Measurements from ENCODE around the gene ERV3-1.

The ERV3-1 gene

DNA sequence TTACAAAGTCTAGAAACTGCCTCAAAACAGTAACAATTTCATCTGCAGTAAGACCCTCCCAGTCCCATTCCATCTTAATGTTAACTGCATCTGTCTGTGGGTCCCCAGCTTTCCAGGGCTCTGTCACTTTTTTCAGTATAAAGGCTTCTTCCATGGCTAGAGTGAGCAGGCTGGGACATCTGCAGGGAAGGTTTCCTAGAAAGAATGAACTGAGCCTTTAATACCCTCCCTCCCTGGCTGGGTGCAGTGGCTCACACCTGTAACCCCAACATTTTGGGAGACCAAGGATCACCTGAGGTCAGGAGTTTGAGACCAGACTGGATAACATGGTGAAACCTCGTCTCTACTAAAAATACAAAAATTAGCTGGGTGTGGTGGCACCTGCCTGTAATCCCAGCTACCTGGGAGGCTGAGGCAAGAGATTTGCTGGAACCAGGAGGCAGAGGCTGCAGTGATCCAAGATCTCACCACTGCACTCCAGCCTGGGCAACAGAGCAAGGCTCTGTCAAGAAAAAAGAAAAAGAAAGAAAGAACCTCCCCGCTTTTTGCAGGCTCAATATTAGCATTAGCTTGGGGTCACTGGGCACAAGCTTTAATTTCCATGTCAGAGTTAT, 3.4 kb downstream of the ERV3-1 start:
- DNase-seq = no peak
- Histone ChIP-seq H3K4me3 (ENCODE audit: insufficient read depth, low read depth, low read length, poor library complexity, severe bottlenecking) (no peak overlapping the region), H3K36me3 (ENCODE audit: control insufficient read depth, insufficient read depth, low read length) (peaks cover 19% of the 10 kb centered on the region), H3K27me3 (replicated peaks; ENCODE audit: control insufficient read depth, insufficient read depth, low read length, poor library complexity, severe bottlenecking) (no peaks in the 10 kb centered on the region), H3K9me3 (ENCODE audit: control insufficient read depth, low read length) (no peaks in the 10 kb centered on the region), H3K27ac (ENCODE audit: insufficient read depth, low read length, poor library complexity, severe bottlenecking) (no peak overlapping the region), H3K4me1 (ENCODE audit: control insufficient read depth, insufficient read depth, low read length, poor library complexity, severe bottlenecking) (peaks cover 10% of the 10 kb centered on the region)

DNA sequence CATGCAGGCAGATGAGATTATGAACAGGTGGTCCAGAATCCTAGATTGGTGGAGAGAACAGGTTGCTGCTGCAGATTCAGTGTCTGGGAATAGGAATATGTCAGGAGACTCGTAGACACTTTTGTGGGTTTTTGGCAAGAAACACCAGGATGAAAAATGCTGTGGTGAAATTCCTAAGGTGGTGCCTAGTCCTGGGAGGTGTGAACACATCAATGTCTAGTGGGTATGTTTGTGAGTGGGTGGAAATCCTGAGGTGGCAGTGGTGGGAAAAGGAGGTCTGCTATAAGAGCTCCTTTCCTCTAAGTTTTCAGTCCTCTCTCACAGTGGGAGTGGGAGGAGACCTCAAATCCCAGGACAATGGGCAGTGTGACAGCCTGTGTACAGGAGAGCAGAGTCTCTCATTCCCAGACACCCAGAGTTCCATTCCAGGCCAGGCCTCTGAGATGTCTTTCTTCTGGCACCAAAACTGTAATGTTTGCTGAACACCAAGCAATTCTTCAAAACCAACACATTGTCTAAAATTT, 5.1 kb downstream of the ERV3-1 start:
- Histone ChIP-seq H3K9me3 (ENCODE audit: control insufficient read depth, low read length) (peaks cover 5% of the 10 kb centered on the region), H3K27me3 (replicated peaks; ENCODE audit: control insufficient read depth, insufficient read depth, low read length, poor library complexity, severe bottlenecking) (no peaks in the 10 kb centered on the region)
- DNase-seq = no peak

DNA sequence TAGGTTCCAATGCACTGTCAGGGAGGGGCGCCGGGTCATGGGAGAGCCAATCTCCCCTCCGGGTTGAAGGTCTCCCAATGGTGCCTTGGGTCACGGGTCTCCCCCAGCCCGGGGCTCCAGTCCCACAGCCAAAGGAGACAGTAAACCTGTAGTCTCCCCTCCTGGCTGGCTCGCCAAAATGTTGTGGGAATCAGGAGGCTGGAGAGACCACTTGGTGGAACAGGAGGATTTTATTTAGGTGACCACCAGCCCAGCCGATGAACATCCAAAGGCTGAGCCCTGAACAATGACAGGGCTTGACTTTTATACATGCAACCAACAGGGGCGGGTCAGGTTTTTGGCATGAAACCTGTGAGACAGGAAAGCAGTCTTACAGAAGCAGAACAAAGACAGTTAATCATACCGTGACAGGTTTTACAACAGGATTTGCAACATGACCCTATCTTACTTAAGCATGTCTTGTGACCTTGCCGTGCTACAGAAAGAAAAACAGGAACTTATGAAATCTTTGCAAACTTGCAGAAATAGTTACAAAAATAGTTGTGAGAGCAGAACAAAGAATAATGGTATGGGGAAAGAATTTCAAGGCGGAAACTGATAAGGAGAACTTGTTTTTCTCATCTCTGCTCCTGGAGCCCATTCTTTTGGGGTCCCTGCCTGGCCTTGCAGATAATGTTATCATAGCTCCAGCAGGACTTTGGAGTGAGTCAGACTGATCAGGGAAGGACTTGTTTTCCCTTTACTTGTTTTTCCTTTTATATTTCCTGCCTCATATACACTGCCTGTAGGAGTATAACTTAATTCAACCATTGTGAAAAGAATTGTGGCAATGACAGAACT, 7.1 kb downstream of the ERV3-1 start:
- no peak for DNase-seq
- Histone ChIP-seq H3K9me3 (ENCODE audit: control insufficient read depth, low read length) (peaks cover 14% of the 10 kb centered on the region), H3K4me1 (ENCODE audit: control insufficient read depth, insufficient read depth, low read length, poor library complexity, severe bottlenecking) (no peaks in the 10 kb centered on the region), H3K27ac (ENCODE audit: insufficient read depth, low read length, poor library complexity, severe bottlenecking) (no peak overlapping the region), H3K36me3 (ENCODE audit: control insufficient read depth, insufficient read depth, low read length) (peaks cover 19% of the 10 kb centered on the region), H3K27me3 (replicated peaks; ENCODE audit: control insufficient read depth, insufficient read depth, low read length, poor library complexity, severe bottlenecking) (no peaks in the 10 kb centered on the region), H3K4me3 (ENCODE audit: insufficient read depth, low read depth, low read length, poor library complexity, severe bottlenecking) (no peak overlapping the region)

More for the DNA sequence above, 5.1 kb downstream of the ERV3-1 start:
- Histone ChIP-seq H3K4me1 (ENCODE audit: control insufficient read depth, insufficient read depth, low read length, poor library complexity, severe bottlenecking) (peaks cover 10% of the 10 kb centered on the region), H3K27ac (ENCODE audit: insufficient read depth, low read length, poor library complexity, severe bottlenecking) (no peak overlapping the region), H3K36me3 (ENCODE audit: control insufficient read depth, insufficient read depth, low read length) (peaks cover 19% of the 10 kb centered on the region), H3K4me3 (ENCODE audit: insufficient read depth, low read depth, low read length, poor library complexity, severe bottlenecking) (no peak overlapping the region)

DNA sequence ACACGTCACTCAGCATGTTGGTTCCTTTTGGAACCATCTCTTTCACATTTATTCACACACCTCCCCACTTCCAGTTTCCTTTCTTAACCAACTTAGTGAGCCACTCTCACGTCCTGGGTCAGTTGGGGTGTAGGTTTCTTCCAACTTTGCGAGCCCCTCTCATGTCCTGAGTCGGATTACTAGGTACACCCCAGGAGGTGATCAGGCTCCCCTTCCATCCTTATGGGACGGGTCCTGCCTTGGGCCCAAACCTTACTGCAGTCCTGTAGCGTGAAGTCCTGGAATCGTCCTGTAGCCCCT, 7.7 kb downstream of the ERV3-1 start:
- H3K36me3 ChIP-seq (ENCODE audit: control insufficient read depth, insufficient read depth, low read length) = peaks cover 19% of the 10 kb centered on the region
- no peaks in the 10 kb centered on the region for H3K27me3 ChIP-seq (replicated peaks; ENCODE audit: control insufficient read depth, insufficient read depth, low read length, poor library complexity, severe bottlenecking)
- peaks cover 14% of the 10 kb centered on the region for H3K9me3 ChIP-seq (ENCODE audit: control insufficient read depth, low read length)
- H3K27ac ChIP-seq (ENCODE audit: insufficient read depth, low read length, poor library complexity, severe bottlenecking) = no peak overlapping the region
- no peaks in the 10 kb centered on the region for H3K4me1 ChIP-seq (ENCODE audit: control insufficient read depth, insufficient read depth, low read length, poor library complexity, severe bottlenecking)
- DNase-seq = no peak
- H3K4me3 ChIP-seq (ENCODE audit: insufficient read depth, low read depth, low read length, poor library complexity, severe bottlenecking) = no peak overlapping the region

DNA sequence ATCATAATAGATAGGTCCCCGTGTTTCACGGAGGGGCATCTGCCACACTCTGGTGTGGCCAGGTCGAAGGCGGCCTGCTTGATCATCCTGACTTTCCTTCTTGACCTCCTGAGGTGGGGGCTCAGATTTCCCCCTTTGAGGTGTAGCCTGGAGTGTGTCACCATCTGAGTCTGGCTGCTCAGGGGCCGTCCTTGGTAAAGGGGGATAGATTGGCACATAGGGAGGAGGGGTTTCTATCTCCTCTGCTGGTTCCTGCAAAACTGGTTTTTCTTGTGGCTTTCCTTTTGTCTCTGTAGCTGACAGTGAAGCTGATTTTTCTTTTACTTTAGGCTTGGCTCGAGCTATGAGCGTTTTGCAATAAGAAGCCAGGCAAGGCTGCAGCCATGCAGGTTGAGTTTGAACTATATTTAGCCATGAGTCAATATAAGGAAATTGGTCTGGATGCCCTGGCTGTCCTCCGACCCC, 8.5 kb downstream of the ERV3-1 start:
- H3K27me3 ChIP-seq (replicated peaks; ENCODE audit: control insufficient read depth, insufficient read depth, low read length, poor library complexity, severe bottlenecking) = no peaks in the 10 kb centered on the region
- no peak overlapping the region for H3K4me3 ChIP-seq (ENCODE audit: insufficient read depth, low read depth, low read length, poor library complexity, severe bottlenecking)
- no peak overlapping the region for H3K27ac ChIP-seq (ENCODE audit: insufficient read depth, low read length, poor library complexity, severe bottlenecking)
- H3K9me3 ChIP-seq (ENCODE audit: control insufficient read depth, low read length) = peaks cover 19% of the 10 kb centered on the region
- no peak for DNase-seq
- H3K36me3 ChIP-seq (ENCODE audit: control insufficient read depth, insufficient read depth, low read length) = peaks cover 17% of the 10 kb centered on the region
- H3K4me1 ChIP-seq (ENCODE audit: control insufficient read depth, insufficient read depth, low read length, poor library complexity, severe bottlenecking) = no peaks in the 10 kb centered on the region

DNA sequence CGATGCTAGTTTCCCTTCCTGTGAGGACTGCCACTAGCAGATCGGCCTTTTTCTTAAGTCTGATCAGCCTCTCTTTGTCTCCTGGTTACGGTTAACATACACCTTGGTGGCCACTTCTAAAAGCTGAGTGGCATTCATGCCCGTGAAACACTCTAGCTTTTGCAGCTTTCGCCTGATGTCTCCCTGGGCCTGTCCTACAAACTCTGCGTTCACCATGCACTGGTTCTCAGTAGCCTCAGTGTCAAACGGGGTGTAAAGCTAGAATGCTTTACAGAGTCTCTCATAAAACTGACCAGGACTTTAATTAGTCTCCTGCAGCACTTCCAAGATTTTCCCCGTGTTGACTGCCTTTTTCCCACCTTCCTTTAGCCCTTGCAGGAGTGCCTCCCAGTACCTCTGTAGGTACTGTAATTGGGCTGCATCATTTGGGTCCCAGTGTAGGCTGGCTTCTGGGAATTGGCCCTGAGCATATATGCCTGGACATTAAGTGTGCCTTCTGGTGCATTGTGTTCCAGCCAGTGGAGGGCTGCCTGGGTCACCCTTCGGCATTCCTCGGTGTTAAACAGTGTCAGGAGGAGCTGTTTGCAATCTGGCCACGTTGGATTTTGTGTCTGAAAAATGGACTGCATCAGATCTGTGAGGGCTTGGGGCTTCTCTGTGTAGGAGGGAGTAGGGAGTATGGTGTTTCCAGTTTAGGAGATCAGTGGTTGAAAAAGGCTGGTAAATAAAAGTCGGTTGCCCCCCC, 9.2 kb downstream of the ERV3-1 start:
- peaks cover 24% of the 10 kb centered on the region for H3K9me3 ChIP-seq (ENCODE audit: control insufficient read depth, low read length)
- H3K36me3 ChIP-seq (ENCODE audit: control insufficient read depth, insufficient read depth, low read length) = peaks cover 13% of the 10 kb centered on the region
- no peaks in the 10 kb centered on the region for H3K27me3 ChIP-seq (replicated peaks; ENCODE audit: control insufficient read depth, insufficient read depth, low read length, poor library complexity, severe bottlenecking)
- no peaks in the 10 kb centered on the region for H3K4me1 ChIP-seq (ENCODE audit: control insufficient read depth, insufficient read depth, low read length, poor library complexity, severe bottlenecking)
- no peak overlapping the region for H3K4me3 ChIP-seq (ENCODE audit: insufficient read depth, low read depth, low read length, poor library complexity, severe bottlenecking)
- H3K27ac ChIP-seq (ENCODE audit: insufficient read depth, low read length, poor library complexity, severe bottlenecking) = no peak overlapping the region
- no peak for DNase-seq

DNA sequence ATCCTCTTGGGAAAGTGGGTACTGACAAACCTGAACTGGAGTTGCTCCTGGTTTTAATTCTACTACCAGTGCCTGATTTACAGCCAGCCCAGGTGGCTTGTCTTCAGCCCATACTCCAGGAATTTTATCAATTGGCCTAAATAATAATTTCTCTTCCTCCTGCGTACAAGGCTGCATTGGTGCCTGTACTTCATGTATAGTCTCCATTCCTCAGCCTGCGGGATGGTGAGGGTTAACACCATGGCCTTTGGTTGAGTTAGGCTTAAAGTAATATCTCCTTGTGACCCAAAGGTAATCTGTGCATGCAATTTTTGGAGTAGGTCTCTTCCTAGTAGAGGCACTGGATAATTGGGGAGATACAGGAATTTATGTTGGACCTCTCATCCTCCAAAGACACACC, 10.2 kb downstream of the ERV3-1 start:
- H3K4me1 ChIP-seq (ENCODE audit: control insufficient read depth, insufficient read depth, low read length, poor library complexity, severe bottlenecking) = no peaks in the 10 kb centered on the region
- H3K4me3 ChIP-seq (ENCODE audit: insufficient read depth, low read depth, low read length, poor library complexity, severe bottlenecking) = no peak overlapping the region
- peaks cover 10% of the 10 kb centered on the region for H3K36me3 ChIP-seq (ENCODE audit: control insufficient read depth, insufficient read depth, low read length)
- DNase-seq = no peak
- no peak overlapping the region for H3K27ac ChIP-seq (ENCODE audit: insufficient read depth, low read length, poor library complexity, severe bottlenecking)
- peaks cover 28% of the 10 kb centered on the region for H3K9me3 ChIP-seq (ENCODE audit: control insufficient read depth, low read length)
- no peaks in the 10 kb centered on the region for H3K27me3 ChIP-seq (replicated peaks; ENCODE audit: control insufficient read depth, insufficient read depth, low read length, poor library complexity, severe bottlenecking)

DNA sequence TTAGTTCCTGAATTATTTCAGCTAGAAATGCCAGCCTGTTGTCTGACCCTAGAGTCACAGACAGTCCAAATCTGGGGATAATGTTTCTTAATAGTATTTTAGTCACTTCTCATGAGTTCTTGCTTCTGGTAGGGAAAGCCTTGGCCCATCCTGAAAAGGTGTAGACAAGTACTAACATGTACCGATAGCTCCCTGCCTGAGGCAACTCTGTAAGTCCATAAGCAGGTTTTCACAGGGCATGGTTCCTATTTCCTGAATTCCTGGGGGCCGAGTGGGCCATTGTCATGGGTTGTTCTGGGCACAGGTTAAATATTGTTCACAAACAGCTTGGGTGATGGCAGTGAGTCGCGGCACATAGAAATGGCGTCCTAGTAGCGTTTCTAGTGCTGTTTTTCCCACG, 12.6 kb downstream of the ERV3-1 start:
- Histone ChIP-seq H3K27ac (ENCODE audit: insufficient read depth, low read length, poor library complexity, severe bottlenecking) (no peak overlapping the region), H3K27me3 (replicated peaks; ENCODE audit: control insufficient read depth, insufficient read depth, low read length, poor library complexity, severe bottlenecking) (no peaks in the 10 kb centered on the region), H3K4me1 (ENCODE audit: control insufficient read depth, insufficient read depth, low read length, poor library complexity, severe bottlenecking) (no peaks in the 10 kb centered on the region), H3K4me3 (ENCODE audit: insufficient read depth, low read depth, low read length, poor library complexity, severe bottlenecking) (no peak overlapping the region), H3K36me3 (ENCODE audit: control insufficient read depth, insufficient read depth, low read length) (peaks cover 4% of the 10 kb centered on the region), H3K9me3 (ENCODE audit: control insufficient read depth, low read length) (peaks cover 28% of the 10 kb centered on the region)
- DNase-seq = no peak

DNA sequence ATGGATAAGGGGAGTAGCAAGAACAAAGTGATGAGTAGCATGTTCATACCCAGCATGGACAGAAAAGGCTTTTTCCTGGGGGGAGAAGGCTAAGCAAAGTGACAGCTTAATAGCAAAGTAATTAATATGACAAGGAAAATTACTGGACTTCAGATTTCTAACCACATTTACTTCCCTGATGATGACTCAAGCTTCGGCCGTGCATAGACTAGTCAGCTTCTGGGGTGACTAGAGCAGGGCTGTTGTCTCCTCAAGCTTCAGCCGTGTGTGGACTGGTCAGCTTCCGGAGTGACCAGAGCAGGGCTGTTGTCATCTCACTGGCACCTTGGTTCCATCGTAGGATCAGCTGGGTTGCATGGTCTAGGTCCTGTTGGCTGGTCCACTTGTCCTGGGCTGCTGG, 13.5 kb downstream of the ERV3-1 start:
- no peak for DNase-seq

DNA sequence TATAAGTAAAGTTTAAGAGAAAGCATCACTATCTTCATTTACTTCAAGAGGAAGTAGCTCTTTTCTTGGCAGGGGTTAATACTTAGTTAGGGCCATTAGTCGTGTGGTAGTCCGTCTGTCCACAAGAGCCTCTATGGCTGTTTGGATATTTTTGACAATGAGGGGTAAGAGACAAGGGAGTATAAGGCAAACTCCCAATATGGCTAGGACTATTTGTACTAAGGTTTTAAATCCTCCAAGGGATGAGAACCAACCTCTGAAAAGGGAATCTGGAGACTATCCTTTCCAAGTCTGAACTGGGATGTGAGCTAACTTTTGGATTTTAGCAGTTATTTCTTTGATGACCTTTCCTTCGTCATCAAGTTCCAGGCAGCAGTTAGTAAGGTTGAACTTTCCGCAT, 15.6 kb downstream of the ERV3-1 start, which contains the start of gene ZNF117:
TSS of gene ZNF117 (minus strand) at position 101 of the 400 bp plus-strand sequence.
- Histone ChIP-seq H3K4me1 (ENCODE audit: control insufficient read depth, insufficient read depth, low read length, poor library complexity, severe bottlenecking) (no peaks in the 10 kb centered on the region), H3K4me3 (ENCODE audit: insufficient read depth, low read depth, low read length, poor library complexity, severe bottlenecking) (no peak within 1 kb of the TSS), H3K36me3 (ENCODE audit: control insufficient read depth, insufficient read depth, low read length) (no peaks in the 10 kb centered on the region), H3K9me3 (ENCODE audit: control insufficient read depth, low read length) (peaks cover 22% of the 10 kb centered on the region), H3K27me3 (replicated peaks; ENCODE audit: control insufficient read depth, insufficient read depth, low read length, poor library complexity, severe bottlenecking) (no peaks in the 10 kb centered on the region), H3K27ac (ENCODE audit: insufficient read depth, low read length, poor library complexity, severe bottlenecking) (no peak within 1 kb of the TSS)
- no peak for DNase-seq

More for the DNA sequence above, 13.5 kb downstream of the ERV3-1 start:
- H3K27me3 ChIP-seq (replicated peaks; ENCODE audit: control insufficient read depth, insufficient read depth, low read length, poor library complexity, severe bottlenecking) = no peaks in the 10 kb centered on the region
- peaks cover 28% of the 10 kb centered on the region for H3K9me3 ChIP-seq (ENCODE audit: control insufficient read depth, low read length)
- no peaks in the 10 kb centered on the region for H3K36me3 ChIP-seq (ENCODE audit: control insufficient read depth, insufficient read depth, low read length)
- no peak overlapping the region for H3K27ac ChIP-seq (ENCODE audit: insufficient read depth, low read length, poor library complexity, severe bottlenecking)
- no peak overlapping the region for H3K4me3 ChIP-seq (ENCODE audit: insufficient read depth, low read depth, low read length, poor library complexity, severe bottlenecking)
- no peaks in the 10 kb centered on the region for H3K4me1 ChIP-seq (ENCODE audit: control insufficient read depth, insufficient read depth, low read length, poor library complexity, severe bottlenecking)
